Brain microvascular endothelial cell (primary cell): ENCODE results near the gene DYNLT2B.
A peak's percentile ranks its signal among the peaks of the same experiment; 100 is the strongest.

Experiments used
- DNase-seq: peaks from one replicate; pipeline ENCODE4 v3.0.0-alpha.2; 2020
- H3K27ac ChIP-seq: fragments of 250-450 bp; sonication (Bioruptor Pico); 2 replicates; pipeline ENCODE4 v1.5.1; 2020; ENCODE audit warnings: mild to moderate bottlenecking, moderate library complexity
- H3K27me3 ChIP-seq: fragments of 250-450 bp; sonication (Bioruptor Pico); replicated peaks from 2 replicates; pipeline ENCODE4 v1.5.1; 2020; ENCODE audit warnings: mild to moderate bottlenecking
- H3K36me3 ChIP-seq: fragments of 250-450 bp; sonication (Bioruptor Pico); replicated peaks from 2 replicates; pipeline ENCODE4 v1.5.1; 2020; ENCODE audit warnings: mild to moderate bottlenecking
- H3K4me3 ChIP-seq: 2 replicates; pipeline ENCODE4 v1.5.1; 2011; ENCODE audit warnings: low read depth, mild to moderate bottlenecking, control low read depth, low read length, moderate library complexity
- CTCF ChIP-seq: IDR thresholded peaks from 2 replicates; pipeline ENCODE4 v1.5.1; 2011; ENCODE audit warnings: low read depth, mild to moderate bottlenecking, moderate library complexity, low read length, control low read depth, inconsistent platforms; ENCODE audit errors: missing control alignments
- in situ Hi-C: cut with HindIII; loops from 2 replicates; pipeline ENCODE4 v1.10.0; 2017; ENCODE audit warnings: low sequenced_read_pairs, low pct_ligation_motif_present

Gene DYNLT2B

GRCh38 chr3:196341137-196341536, 23.1 kb upstream of the DYNLT2B start:
- peak; percentile 72 for DNase-seq
- Histone ChIP-seq H3K27ac (peak overlapping the region; percentile 81), H3K27me3 (no peaks in the 10 kb centered on the region), H3K4me3 (no peak overlapping the region), H3K36me3 (peaks cover 3% of the 10 kb centered on the region)
- no peak for TF ChIP-seq CTCF
- in situ Hi-C loops: no loop called here

- H3K27me3 ChIP-seq: no peaks in the 10 kb centered on the region
- no peaks in the 10 kb centered on the region for H3K36me3 ChIP-seq
- no peak for TF ChIP-seq CTCF
- DNase-seq: no peak
- no peak overlapping the region for H3K4me3 ChIP-seq
- H3K27ac ChIP-seq: peak overlapping the region; percentile 81
- in situ Hi-C loops: no loop called here
Observed at GRCh38 chr3:196340466-196340865, 22.4 kb upstream of the DYNLT2B start.

GRCh38 chr3:196339493-196340254, 21.6 kb upstream of the DYNLT2B start:
- in situ Hi-C loops: no loop called here
- Histone ChIP-seq H3K27ac (peak overlapping the region; percentile 81), H3K4me3 (no peak overlapping the region), H3K36me3 (no peaks in the 10 kb centered on the region), H3K27me3 (no peaks in the 10 kb centered on the region)
- DNase-seq: peak; percentile 79
- TF ChIP-seq CTCF: no peak

GRCh38 chr3:196339044-196339443, 21.0 kb upstream of the DYNLT2B start:
- Histone ChIP-seq H3K4me3 (no peak overlapping the region), H3K36me3 (no peaks in the 10 kb centered on the region), H3K27me3 (no peaks in the 10 kb centered on the region), H3K27ac (peak overlapping the region; percentile 81)
- TF ChIP-seq CTCF: no peak
- in situ Hi-C loops: no loop called here
- DNase-seq: no peak

GRCh38 chr3:196336319-196337145, 18.5 kb upstream of the DYNLT2B start:
- H3K4me3 ChIP-seq: no peak overlapping the region
- H3K27ac ChIP-seq: no peak overlapping the region
- no peaks in the 10 kb centered on the region for H3K27me3 ChIP-seq
- TF ChIP-seq CTCF: no peak
- no peak for DNase-seq
- no peaks in the 10 kb centered on the region for H3K36me3 ChIP-seq
- in situ Hi-C loops: no loop called here
